Stimulated activated CD4-positive, alpha-beta T cell treated with anti-CD3 and anti-CD28 coated beads, Interleukin-15, amount 100 ng/mL, for 24 hours (primary cell): ENCODE results near the gene RARA.

Source experiments
- DNase-seq: peaks from one replicate; pipeline ENCODE4 v3.0.0-alpha.2; 2020

RARA gene

GRCh38 chr17:40317345-40317873, 8.4 kb downstream of the RARA start:
- DNase-seq: peak; percentile 65

DNA sequence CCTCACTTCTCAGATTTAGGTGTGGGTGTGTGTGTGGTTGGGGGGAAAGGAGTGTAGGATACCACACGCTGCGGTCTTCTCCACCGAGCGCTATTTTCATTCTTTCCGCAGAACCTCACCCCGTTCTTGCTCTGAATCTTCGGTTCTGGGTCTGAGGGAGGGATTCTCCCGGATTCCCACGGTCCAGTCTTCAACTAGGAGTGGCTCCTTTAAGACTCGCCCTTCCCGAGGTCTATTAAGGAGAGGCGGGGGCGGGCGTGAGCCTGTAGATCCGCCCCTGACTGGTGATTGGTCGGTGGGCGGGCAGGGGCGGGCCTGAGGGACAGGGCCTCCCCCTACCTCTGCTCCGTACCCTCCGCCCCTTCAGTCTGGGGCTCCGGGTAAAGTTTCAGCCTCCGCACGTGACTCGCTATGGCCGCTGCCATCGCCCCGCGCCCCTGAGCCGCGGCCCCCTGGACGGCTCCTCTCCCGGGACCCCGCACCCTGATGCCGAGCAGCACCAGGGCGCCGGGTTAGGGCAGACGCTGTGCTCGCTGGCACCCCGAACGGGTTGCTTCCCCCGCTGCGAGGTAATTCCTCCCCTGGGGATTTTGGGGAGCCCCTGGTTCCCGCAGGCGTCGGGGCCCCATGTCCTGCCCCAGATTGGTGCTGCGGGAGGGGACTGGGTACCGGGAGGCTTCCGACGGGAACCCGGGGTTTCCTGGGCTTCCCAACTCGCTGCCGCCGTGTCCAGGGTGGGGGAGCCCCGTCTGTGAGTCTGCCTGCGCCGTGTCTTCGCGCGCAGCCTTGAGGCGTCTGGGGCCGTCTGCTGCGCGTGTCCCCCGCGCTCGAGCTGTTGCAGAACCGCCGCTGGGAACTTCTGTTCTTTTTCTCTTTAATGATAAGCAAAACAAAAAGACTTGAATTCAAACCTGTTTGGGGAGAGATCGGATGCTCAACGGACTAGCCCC, 9.2 kb downstream of the RARA start:
- peak; percentile 95 for DNase-seq

DNA sequence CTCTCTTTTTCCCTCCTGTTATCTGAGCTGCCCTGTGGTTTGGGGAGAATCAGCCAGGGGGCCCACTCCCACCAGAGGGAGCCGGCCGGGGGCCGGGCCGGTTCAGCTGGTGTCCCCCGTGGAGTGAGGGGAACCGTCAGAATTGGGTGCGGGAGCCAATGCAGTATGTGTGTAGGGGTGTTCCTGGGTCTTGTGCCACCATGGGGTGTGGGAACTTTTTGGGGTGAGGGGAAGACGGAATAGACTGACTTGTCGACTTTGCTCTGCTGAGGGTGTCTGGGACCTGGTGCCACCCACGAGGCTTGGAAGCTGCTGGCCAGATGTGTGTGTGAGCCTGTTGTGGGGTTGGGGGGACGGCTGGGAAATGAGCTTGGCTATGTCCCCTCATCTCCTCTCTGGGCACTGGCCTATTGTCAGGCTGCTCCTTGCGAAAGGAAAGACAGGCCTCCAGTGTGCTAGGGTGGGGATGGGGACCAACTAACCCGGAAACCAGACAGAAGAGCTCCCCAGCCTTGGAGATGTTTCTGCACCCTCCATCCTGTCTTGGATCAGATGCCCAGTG, 9.9 kb downstream of the RARA start:
- DNase-seq: no peak

DNA sequence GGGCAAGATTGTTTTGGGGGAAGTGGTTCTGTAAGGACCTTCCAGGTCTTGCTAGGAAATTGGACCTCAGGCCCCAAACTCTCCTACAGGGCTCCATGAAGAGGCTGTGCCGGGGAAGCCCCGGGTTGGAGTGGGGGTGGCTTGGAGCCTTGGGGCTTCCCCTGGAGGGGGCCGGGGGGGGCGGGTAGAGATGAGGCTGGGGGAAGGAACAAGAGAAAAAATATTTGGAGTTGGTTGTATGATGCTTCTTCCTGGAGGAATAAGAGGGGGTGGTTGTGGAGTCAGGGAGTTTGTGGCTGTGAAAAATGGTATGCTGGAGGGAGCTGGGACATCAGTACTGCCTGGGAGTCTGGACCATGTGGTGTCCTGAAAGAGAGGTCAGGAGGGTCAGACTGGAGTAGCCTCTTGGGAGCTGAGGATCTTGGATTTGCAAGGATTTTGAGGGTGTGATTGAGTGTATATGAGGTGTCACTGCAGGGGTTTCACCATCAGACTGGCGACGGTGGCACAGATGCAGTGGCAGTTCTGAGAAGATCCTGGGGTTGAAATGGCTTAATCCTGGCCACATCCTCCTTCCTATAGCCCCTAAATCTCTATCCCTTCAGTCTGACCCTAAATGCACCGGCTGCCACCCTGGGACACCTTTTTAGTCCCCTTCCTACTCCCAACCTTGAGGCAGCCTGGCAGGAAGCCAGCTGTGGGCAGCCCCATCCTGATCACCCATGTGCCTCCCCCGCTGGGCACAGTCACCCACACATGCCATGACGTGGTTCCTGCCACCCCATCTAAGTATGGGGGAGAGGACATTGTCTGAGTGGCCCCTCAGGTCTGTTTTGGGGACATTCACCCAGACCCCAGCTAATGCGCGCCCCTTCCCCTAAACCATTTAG, 10.9 kb downstream of the RARA start:
- peak; percentile 74 for DNase-seq

DNA sequence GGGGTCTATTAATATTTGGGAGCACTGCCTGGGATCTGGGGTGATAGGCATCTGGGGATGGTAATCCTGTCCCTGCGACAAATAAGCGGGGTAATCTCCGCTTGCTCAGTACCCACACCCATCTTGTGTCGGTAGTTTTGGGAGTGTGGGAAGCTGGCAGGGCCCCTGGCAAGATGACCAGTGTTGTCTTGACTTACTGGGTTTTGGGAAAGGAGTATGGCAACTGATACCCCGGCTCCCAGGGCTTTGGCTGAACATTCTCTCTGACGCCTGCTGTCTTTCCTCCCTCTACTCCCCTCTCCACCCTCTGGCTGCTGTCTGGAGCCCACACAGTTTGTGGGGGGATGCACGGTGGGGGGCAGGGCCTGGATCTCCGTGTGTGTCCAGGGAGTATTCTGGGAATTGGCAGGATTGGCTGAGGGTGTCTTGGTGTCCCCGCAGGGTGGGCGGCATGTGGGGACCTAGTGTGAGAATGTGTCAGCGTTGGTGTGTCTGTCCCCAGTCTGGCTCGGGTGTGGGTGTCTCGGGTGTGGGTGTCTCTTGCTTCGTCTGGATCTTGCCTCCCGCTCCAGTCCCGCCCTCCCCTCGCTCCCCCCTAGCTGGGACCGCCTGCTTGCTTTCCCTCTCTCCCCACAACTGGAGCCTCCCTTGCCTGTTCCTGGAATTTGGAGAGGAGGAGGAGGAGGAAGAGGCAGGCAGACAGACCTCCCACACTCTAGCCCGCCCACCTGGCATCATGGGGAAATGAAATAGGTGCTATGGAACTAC, 12.0 kb downstream of the RARA start:
- peak; percentile 37 for DNase-seq

- no peak for DNase-seq
Observed at GRCh38 chr17:40321524-40321929, 12.5 kb downstream of the RARA start.

GRCh38 chr17:40321961-40322357, 13.0 kb downstream of the RARA start:
- DNase-seq: no peak

- DNase-seq: peak; percentile 84
Observed at GRCh38 chr17:40322358-40323315, 13.7 kb downstream of the RARA start.

GRCh38 chr17:40323391-40324381, 14.7 kb downstream of the RARA start:
- peak; percentile 60 for DNase-seq

- DNase-seq: peak; percentile 30
Observed at GRCh38 chr17:40325156-40326013, 16.4 kb downstream of the RARA start.

DNA sequence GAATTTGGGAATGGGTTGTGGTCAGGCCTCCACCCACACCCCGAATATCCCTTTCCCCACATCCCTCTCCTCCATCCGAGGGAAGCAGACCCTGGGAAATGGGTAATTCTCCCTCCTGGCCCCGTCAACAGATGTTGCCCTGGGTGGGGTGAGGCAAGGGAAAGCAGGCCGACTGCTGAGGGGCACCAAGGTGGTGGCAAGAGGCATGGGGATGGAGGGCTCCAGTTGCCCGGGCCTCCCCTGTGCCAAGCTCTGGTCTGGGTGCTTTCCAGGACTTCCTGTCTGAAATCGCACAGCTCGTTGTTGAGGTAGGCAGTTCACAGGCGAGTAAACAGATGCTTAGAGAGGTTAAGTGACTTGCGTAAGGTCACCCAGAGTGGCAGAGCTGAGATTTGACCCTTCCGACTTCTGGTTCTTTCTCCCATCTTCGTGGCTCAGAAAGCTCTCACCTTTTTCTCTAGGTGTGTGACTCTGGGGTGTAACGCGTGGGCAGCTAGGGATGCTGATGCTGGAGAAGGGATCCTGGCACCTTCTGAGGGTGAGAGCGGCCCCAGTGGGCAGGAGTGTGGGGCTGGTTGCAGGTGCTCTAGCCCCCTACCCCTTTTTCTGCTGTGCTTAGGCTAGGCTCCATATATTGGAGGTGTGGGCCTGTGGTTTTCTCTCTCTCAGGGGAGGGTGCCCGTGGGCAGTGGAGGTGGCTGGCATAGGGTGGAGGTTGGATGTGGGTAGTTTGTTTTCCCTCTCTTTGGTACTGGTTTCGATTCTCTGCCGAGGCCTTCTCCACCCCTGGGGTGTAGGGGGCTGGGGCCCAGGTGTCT, 17.2 kb downstream of the RARA start:
- peak; percentile 49 for DNase-seq

DNA sequence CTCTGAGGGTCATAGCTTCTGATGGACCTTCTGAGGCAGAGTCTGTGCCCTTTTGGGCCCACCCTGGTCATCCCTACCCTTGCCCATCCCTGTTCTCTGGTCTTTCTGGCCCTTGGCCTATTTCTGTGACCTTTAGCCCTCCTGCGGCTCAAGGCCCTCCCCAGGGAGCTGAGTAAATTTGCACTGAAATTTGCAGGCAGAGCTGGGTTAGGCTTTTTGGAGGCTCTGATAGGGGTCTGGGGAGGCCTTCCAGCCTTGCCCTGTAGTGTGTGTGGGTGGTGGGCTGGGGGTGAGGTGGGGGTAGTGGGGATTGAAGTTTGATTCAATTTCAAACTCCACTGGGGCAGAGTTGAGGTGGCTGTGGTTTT, 17.8 kb downstream of the RARA start:
- no peak for DNase-seq

GRCh38 chr17:40327244-40327729, 18.3 kb downstream of the RARA start:
- no peak for DNase-seq

GRCh38 chr17:40327735-40328385, 18.9 kb downstream of the RARA start:
- no peak for DNase-seq

DNA sequence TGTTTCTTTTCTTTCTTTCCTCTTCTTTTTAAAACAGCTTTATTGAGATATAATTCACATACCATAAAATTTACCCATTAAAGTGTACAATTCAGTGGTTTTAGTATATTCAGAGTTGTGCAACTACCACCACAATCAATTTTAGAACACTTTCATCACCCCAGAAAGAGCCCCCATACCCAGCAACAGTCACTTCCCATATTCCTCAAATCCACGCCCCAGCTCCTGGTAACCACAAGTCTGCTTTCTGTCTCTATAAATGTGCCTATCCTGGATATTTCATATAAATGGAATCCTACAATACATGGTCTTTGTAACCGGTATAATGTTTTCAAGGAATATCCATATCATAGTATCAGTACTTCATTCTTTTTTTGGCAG, 19.4 kb downstream of the RARA start:
- DNase-seq: no peak

- peak; percentile 32 for DNase-seq
Observed at GRCh38 chr17:40329839-40330794, 21.1 kb downstream of the RARA start.
